LNCaP clone FGC (cell line): ENCODE measurements around the gene DGAT2.

ENCODE experiments used
- DNase-seq: peaks from one replicate; pipeline ENCODE4 v3.0.0-alpha.2; 2011; ENCODE audit warnings: low read depth
- H3K4me3 ChIP-seq: 2 replicates; pipeline ENCODE4 v1.5.1; 2011; ENCODE audit warnings: mild to moderate bottlenecking, low read depth, low read length, control low read depth
- CTCF ChIP-seq: IDR thresholded peaks from 2 replicates; pipeline ENCODE4 v1.5.1; 2012; ENCODE audit warnings: mild to moderate bottlenecking; ENCODE audit not compliant: control insufficient read depth, insufficient read depth; ENCODE audit errors: extremely low read depth

The DGAT2 gene

GRCh38 chr11:75792997-75793800 lies 24.6 kb downstream of the DGAT2 start:
- DNase-seq, result no peak
- no peak overlapping the region for H3K4me3 ChIP-seq
- no peak for TF ChIP-seq CTCF

- H3K4me3 ChIP-seq, result no peak overlapping the region
- no peak for DNase-seq
- TF ChIP-seq CTCF, result no peak
Measured at GRCh38 chr11:75793966-75794365, 25.4 kb downstream of the DGAT2 start.

GRCh38 chr11:75795276-75796090 lies 26.9 kb downstream of the DGAT2 start:
- H3K4me3 ChIP-seq, result no peak overlapping the region
- TF ChIP-seq CTCF, result no peak
- no peak for DNase-seq

GRCh38 chr11:75796091-75796435 lies 27.5 kb downstream of the DGAT2 start:
- no peak for DNase-seq
- no peak for TF ChIP-seq CTCF
- no peak overlapping the region for H3K4me3 ChIP-seq

- no peak for TF ChIP-seq CTCF
- H3K4me3 ChIP-seq, result no peak overlapping the region
- DNase-seq, result no peak
Measured at GRCh38 chr11:75797116-75797515, 28.5 kb downstream of the DGAT2 start.

- no peak for DNase-seq
- TF ChIP-seq CTCF, result no peak
Measured at GRCh38 chr11:75797792-75798191, 29.2 kb downstream of the DGAT2 start.

More at GRCh38 chr11:75797792-75798191, 29.2 kb downstream of the DGAT2 start:
- H3K4me3 ChIP-seq, result no peak overlapping the region
